GM19193 (cell line): ENCODE measurements around the gene EXOC7.
A peak's percentile ranks its signal among the peaks of the same experiment; 100 is the strongest.

Experiments used
- POLR2A ChIP-seq: IDR thresholded peaks from 4 replicates; pipeline ENCODE4 v1.6.1; 2011; ENCODE audit not compliant: insufficient read depth, insufficient read length; ENCODE audit errors: extremely low read depth

Gene EXOC7

DNA sequence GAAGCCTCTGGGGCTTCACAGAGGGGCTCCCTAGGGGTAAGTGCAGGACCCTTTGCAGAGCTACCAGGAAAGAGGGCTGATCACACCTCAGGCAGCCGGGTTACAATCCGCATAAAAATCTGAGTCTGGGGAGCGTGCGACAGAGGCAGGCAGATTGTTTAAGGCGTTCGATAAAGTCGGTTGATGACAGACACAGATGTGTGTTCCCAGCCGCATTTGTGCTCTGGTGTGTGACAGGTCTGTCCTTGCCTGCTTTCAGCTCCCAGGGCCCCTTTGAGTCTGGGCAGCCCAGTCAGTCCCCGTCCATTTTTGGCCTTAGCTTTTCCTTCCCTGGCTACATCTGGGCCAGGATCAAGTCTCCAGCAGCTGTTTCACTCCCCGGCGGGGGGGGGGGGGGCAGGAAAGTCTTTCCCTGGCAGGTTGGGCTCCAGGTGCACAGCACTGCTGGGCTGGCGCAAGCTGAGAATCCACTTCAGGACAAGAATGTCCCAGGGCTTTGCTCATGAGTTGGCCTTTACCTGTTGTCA is 25.9 kb downstream of the EXOC7 start:
- no peak for TF ChIP-seq POLR2A

- TF ChIP-seq POLR2A: no peak
Observed at GRCh38 chr17:76076765-76077583, 26.6 kb downstream of the EXOC7 start.

DNA sequence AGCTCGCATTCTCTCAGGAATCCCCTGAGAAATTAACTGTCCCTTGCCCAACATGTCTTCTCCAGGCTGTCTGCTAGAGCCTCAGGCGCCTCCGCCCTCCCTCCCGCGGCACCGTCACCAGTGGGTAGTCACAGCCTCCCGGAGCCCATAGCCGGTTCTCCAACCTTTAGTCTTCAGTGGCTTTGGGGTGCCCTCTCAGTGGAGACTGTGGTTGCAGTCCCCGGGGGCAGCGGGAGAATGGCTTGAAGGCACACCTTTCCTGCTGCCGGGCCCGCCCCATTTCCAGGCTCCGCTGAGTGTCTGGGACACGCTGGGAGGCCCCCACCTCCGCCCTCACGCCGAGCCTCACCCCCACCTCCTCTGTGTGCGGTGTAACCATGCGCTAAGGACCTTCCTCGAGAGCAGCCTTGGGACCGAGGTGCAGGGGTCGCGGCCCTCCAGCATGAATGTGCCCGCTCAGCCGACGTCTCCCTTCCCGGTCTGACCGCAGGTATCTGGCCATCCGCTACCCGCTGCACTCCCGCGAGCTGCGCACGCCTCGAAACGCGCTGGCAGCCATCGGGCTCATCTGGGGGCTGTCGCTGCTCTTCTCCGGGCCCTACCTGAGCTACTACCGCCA is 27.3 kb downstream of the EXOC7 start:
- no peak for TF ChIP-seq POLR2A

DNA sequence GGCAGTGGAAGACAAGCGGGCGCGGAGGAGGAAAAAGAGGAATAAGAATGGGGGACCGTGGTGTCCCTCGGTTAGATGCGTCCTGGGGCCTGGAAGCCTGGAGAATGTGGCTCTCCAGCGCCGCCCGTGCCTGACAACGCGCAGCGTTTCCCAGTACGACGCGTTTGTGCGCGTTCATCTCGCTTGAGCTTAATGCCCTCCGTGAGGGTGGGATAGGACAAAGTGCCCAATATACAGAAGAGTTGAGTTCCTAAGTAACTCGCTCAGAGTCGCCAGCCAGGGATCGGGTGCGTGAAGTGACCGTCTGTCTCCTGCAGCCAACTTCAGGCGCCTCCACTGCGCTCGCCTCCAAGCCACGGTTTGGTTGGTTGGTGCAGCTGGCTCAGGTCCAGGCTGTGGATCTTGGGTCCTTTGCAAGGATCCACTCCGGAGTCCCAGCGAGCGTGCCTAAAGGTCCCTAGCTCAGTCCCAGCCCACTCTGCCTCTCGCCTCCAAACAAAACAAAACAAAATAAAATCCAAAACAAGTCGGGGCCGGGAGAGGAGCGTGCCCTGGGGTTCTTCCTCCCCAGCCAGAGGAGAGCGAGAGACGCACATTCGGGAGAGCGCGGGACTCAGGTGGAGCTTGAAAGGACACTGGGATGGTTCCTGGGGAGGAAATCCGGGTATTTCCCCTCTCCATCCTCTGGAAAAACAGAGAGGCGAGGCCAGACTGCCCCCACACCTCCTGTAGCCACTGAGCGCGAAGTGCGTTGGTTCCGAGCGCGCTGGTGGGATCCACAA is 28.0 kb downstream of the EXOC7 start:
- no peak for TF ChIP-seq POLR2A

GRCh38 chr17:76074390-76075363 is 28.9 kb downstream of the EXOC7 start, which contains the start of gene GALR2:
Gene GALR2, plus strand, starts transcription at chr17:76074781. Its CDS starts 103 bp downstream, at chr17:76074884.
- no peak for TF ChIP-seq POLR2A

GRCh38 chr17:76072148-76072858 is 31.3 kb downstream of the EXOC7 start, which contains the start of gene SRP68:
Gene SRP68, minus strand, starts transcription at chr17:76072517. Its CDS starts 26 bp downstream, at chr17:76072491.
- peak; percentile 91 for TF ChIP-seq POLR2A

DNA sequence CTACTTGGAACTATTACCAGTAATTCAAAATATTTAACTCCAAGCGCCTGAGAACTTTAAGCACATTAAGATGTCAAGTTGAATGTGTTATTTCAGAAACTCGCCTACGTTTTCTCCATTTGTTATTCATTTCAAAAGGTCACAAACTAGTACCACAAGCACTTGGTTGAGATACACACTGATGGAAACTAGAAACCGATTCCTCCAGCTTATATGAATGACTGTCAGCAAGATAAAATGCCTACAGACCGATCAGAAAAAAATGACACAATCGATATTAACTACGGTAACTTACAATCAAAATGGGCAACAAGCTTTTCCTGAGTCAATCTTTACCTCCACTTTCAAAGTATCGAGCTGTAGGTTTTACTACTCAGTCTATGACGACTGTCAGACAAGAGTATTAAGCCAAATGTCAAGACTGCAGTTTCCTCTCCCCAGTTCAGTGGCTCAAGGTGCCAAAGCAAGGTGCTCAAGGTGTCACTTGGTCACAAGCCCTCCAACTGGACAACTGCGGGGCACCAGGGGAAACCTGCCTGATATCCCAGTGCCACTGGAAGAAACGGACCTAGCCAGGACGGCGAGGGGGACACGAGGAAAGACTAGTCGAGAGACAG is 31.9 kb downstream of the EXOC7 start:
- no peak for TF ChIP-seq POLR2A

GRCh38 chr17:76065775-76066174 is 37.8 kb downstream of the EXOC7 start:
- TF ChIP-seq POLR2A: no peak

DNA sequence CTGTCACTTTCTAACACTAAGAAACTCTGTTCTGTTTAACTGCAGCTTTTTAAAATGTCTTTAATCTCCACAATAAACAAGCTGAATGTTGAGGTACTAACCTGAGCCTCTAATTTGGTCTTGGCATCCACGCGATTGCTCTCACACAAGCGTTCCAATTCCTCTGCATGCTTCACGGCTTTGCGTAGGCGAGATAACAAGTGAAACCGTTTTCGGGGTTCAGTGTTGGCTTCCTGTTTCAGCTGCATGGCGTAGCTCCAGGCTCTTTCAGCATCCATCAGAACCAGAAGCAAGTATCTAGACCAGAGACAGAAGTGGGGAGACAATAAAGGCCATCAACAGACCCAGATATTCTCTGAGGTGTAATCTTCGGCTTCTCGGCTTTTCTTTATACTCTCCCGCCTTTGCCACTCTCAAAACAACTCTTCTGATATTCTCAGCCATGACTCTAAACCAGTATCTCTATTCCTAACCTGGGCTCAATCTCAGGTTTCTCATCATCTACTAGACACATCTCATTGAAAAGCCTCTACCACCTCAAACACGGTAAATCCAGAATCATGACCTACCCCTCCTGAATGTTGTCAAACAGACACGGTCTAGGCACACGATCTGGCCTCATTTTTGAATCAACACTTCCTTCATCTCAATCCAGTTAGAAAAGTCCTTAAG is 39.6 kb downstream of the EXOC7 start:
- no peak for TF ChIP-seq POLR2A

GRCh38 chr17:76056882-76057281 is 46.7 kb downstream of the EXOC7 start:
- TF ChIP-seq POLR2A: no peak

DNA sequence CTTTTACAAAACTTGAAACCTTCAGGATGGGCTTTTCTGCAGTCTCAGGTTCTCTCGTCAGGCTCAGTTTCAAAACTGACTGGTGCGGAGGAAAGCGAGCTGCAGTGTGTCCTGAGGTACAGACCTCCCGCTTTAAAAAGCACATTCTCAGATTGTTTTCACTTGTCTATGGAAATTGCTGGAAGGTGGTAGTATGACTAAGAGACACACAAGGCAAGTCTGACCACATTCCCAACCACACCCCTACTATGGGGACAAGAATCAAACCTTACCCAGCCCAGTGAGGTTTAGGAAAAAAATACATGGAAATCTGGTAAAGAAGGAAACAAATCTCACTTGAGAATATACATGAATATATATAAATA is 49.5 kb downstream of the EXOC7 start:
- TF ChIP-seq POLR2A: no peak

DNA sequence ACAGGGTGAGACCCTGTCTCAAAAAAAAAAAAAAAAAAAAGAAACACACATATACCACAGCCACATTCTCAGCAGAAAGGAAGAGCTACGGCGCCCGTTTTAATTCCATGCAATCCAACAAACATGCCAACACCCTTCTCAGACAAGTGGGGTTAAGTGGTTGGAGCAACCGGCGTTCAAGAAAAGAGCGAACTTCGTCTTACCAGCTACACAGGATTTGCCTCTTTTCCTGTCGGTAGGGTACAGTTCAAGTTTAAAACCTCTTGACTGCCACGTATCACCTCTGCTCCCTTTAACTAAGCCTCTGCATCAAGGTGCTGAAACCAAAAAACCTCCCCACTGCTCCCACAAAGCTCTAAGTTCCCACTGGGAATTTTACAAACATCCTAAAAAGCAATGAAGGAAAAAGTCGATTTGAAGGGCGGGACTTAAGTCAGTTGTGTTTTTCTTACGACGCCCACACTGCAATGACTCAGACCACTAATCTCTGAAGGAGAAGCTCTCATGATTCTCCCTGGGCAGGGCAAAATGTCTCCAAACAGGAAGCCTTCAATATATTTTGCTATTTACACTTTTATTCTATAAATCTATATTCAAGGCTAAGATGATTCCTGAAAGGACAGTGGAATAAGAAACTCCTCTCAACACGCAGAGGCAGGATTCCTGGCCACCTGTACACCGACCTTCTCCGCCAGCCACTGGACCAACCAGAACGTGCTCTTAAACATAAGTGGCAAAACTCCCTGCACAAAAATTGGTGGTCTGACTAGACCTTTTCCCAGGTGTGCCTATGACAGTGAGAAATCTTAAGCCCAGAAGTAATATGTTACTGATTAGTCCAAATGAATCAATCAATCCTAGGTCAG is 50.1 kb downstream of the EXOC7 start:
- no peak for TF ChIP-seq POLR2A

DNA sequence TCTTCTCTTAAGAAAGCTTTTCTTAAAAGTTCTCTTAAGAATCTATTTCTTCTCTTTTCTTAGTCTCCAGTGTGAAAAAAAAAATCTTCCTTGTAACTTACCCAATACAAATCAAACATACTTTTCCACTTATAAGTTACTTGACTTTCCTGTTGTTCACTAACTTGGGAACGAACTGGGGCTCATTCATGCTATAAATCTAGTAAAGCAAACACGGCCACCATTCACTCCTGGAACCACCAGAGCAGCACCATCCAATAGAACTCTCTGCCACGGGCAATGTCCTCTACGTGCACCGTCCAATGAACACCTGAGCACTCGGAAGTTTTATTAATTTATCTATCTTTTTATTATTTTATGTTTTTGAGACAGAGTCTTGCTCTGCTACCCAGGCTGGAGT is 52.0 kb downstream of the EXOC7 start:
- no peak for TF ChIP-seq POLR2A
